Skeletal muscle tissue (tissue), 4 donors: ENCODE data around the gene TRIM66. TPM values are rescaled to one million over a fixed set of nuclear protein-coding genes. Genes with fewer than 3 reads are reported as not detected.

Source experiments
- H3K27ac ChIP-seq: one replicate; pipeline ENCODE4 v1.7.0; 2013; ENCODE audit warnings: mild to moderate bottlenecking, low read depth, low read length, inconsistent platforms
- H3K27me3 ChIP-seq, 3 donors: one replicate each; pipeline ENCODE4 v1.7.0; 2013; ENCODE audit warnings: low read length in 3 of 3; ENCODE audit not compliant: control insufficient read depth in 3 of 3, insufficient read depth in 3 of 3
- H3K36me3 ChIP-seq, 3 donors: one replicate each; pipeline ENCODE4 v1.7.0; 2013; ENCODE audit warnings: low read length in 3 of 3; ENCODE audit not compliant: control insufficient read depth in 3 of 3, insufficient read depth in 3 of 3
- H3K4me1 ChIP-seq, 3 donors: one replicate each; pipeline ENCODE4 v1.7.0; 2013; ENCODE audit warnings: low read length in 3 of 3, mild to moderate bottlenecking in 3 of 3; ENCODE audit not compliant: control insufficient read depth in 3 of 3, insufficient read depth in 3 of 3
- H3K4me3 ChIP-seq, 3 donors: one replicate each; pipeline ENCODE4 v1.7.0; 2013; ENCODE audit warnings: low read length in 3 of 3
- H3K9ac ChIP-seq, 3 donors: one replicate each; pipeline ENCODE4 v1.7.0; 2013; ENCODE audit warnings: low read length in 3 of 3, mild to moderate bottlenecking in 3 of 3, moderate library complexity in 2 of 3, low read depth in 1 of 3
- H3K9me3 ChIP-seq, 3 donors: one replicate each; pipeline ENCODE4 v1.7.0; 2013; ENCODE audit warnings: low read length in 3 of 3; ENCODE audit not compliant: control insufficient read depth in 3 of 3
- total RNA-seq: library from RNA; depleted of rRNA; stranded (reverse); fragments of >200 nt; gene quantifications from one replicate; pipeline ENCODE4 v1.2.3, GENCODE V29; 2014
- donor health status: Osteomylitis.

The TRIM66 gene
- total RNA-seq, 1 donor from 2014 or later, result 1.6 TPM

- Histone ChIP-seq H3K27ac (no peak overlapping the region), H3K4me1 (no peaks in the 10 kb centered on the region), H3K27me3 (no peaks in the 10 kb centered on the region), H3K4me3 (no peak overlapping the region), H3K36me3 (peaks cover 37 to 71% (median 69%) of the 10 kb centered on the region in 3 donors), H3K9ac (no peak overlapping the region), H3K9me3 (no peaks in the 10 kb centered on the region)
Observed at GRCh38 chr11:8641332-8641731, 41.1 kb downstream of the TRIM66 start.

- Histone ChIP-seq H3K4me1 (no peaks in the 10 kb centered on the region), H3K9ac (no peak overlapping the region), H3K27ac (no peak overlapping the region), H3K27me3 (no peaks in the 10 kb centered on the region), H3K9me3 (no peaks in the 10 kb centered on the region), H3K4me3 (no peak overlapping the region), H3K36me3 (peaks cover 37 to 63% (median 61%) of the 10 kb centered on the region in 3 donors)
Observed at GRCh38 chr11:8640267-8640906, 42.1 kb downstream of the TRIM66 start.

GRCh38 chr11:8639655-8640054 lies 42.8 kb downstream of the TRIM66 start:
- no peak overlapping the region for H3K4me3 ChIP-seq
- no peaks in the 10 kb centered on the region for H3K4me1 ChIP-seq
- peaks cover 36 to 62% (median 56%) of the 10 kb centered on the region in 3 donors for H3K36me3 ChIP-seq
- no peak overlapping the region for H3K27ac ChIP-seq
- no peaks in the 10 kb centered on the region for H3K27me3 ChIP-seq
- no peaks in the 10 kb centered on the region for H3K9me3 ChIP-seq
- no peak overlapping the region for H3K9ac ChIP-seq

GRCh38 chr11:8638300-8638699 lies 44.2 kb downstream of the TRIM66 start:
- no peak overlapping the region for H3K4me3 ChIP-seq
- no peaks in the 10 kb centered on the region for H3K27me3 ChIP-seq
- H3K27ac ChIP-seq, result no peak overlapping the region
- no peaks in the 10 kb centered on the region for H3K4me1 ChIP-seq
- H3K9me3 ChIP-seq, result no peaks in the 10 kb centered on the region
- peaks cover 43 to 58% (median 50%) of the 10 kb centered on the region in 3 donors for H3K36me3 ChIP-seq
- H3K9ac ChIP-seq, result no peak overlapping the region

- Histone ChIP-seq H3K36me3 (peaks cover 35 to 46% (median 39%) of the 10 kb centered on the region in 3 donors), H3K9me3 (no peaks in the 10 kb centered on the region), H3K27ac (no peak overlapping the region), H3K27me3 (no peaks in the 10 kb centered on the region), H3K9ac (no peak overlapping the region), H3K4me3 (no peak overlapping the region), H3K4me1 (no peaks in the 10 kb centered on the region)
Observed at GRCh38 chr11:8636127-8636526, 46.3 kb downstream of the TRIM66 start.

GRCh38 chr11:8634498-8634897 lies 48.0 kb downstream of the TRIM66 start:
- Histone ChIP-seq H3K36me3 (peaks cover 30 to 35% (median 33%) of the 10 kb centered on the region in 3 donors), H3K4me3 (no peak overlapping the region), H3K27ac (no peak overlapping the region), H3K9ac (no peak overlapping the region), H3K9me3 (no peaks in the 10 kb centered on the region), H3K4me1 (no peaks in the 10 kb centered on the region), H3K27me3 (no peaks in the 10 kb centered on the region)

- Histone ChIP-seq H3K4me1 (no peaks in the 10 kb centered on the region), H3K4me3 (no peak overlapping the region), H3K27me3 (no peaks in the 10 kb centered on the region), H3K27ac (no peak overlapping the region), H3K36me3 (peaks cover 13 to 17% (median 15%) of the 10 kb centered on the region in 3 donors), H3K9me3 (no peaks in the 10 kb centered on the region), H3K9ac (no peak overlapping the region)
Observed at GRCh38 chr11:8631395-8632118, 50.9 kb downstream of the TRIM66 start.

GRCh38 chr11:8624698-8625097 lies 57.8 kb downstream of the TRIM66 start:
- Histone ChIP-seq H3K4me1 (no peaks in the 10 kb centered on the region), H3K9ac (no peak overlapping the region), H3K4me3 (no peak overlapping the region), H3K27ac (no peak overlapping the region), H3K27me3 (no peaks in the 10 kb centered on the region), H3K9me3 (no peaks in the 10 kb centered on the region), H3K36me3 (peaks cover 37 to 48% (median 44%) of the 10 kb centered on the region in 3 donors)

GRCh38 chr11:8621147-8621546 lies 61.3 kb downstream of the TRIM66 start:
- Histone ChIP-seq H3K9me3 (no peaks in the 10 kb centered on the region), H3K36me3 (peaks cover 53 to 79% (median 76%) of the 10 kb centered on the region in 3 donors), H3K9ac (no peak overlapping the region), H3K4me3 (no peak overlapping the region), H3K27ac (no peak overlapping the region), H3K27me3 (no peaks in the 10 kb centered on the region), H3K4me1 (no peaks in the 10 kb centered on the region)

- Histone ChIP-seq H3K27me3 (no peaks in the 10 kb centered on the region), H3K4me3 (no peak overlapping the region), H3K9ac (no peak overlapping the region), H3K36me3 (peaks cover 37 to 61% (median 60%) of the 10 kb centered on the region in 3 donors), H3K9me3 (no peaks in the 10 kb centered on the region), H3K27ac (no peak overlapping the region), H3K4me1 (no peaks in the 10 kb centered on the region)
Observed at GRCh38 chr11:8617063-8617462, 65.4 kb downstream of the TRIM66 start.
